Adipocyte (in vitro differentiated cells): Measurements from ENCODE around the gene GGA2.

Experiments used
- DNase-seq: peaks from one replicate; pipeline ENCODE4 v3.0.0-alpha.2; 2015; ENCODE audit warnings: low read depth
- H3K27me3 ChIP-seq: replicated peaks from 2 replicates; pipeline ENCODE4 v1.7.0; 2013; ENCODE audit warnings: mild to moderate bottlenecking, low read length, moderate library complexity; ENCODE audit not compliant: control insufficient read depth, insufficient read depth
- H3K36me3 ChIP-seq: 2 replicates; pipeline ENCODE4 v1.7.0; 2013; ENCODE audit warnings: low read length, mild to moderate bottlenecking, moderate library complexity; ENCODE audit not compliant: control insufficient read depth, insufficient read depth, severe bottlenecking
- H3K4me1 ChIP-seq: 2 replicates; pipeline ENCODE4 v1.7.0; 2013; ENCODE audit warnings: mild to moderate bottlenecking, low read length, moderate library complexity; ENCODE audit not compliant: control insufficient read depth, insufficient read depth
- H3K4me3 ChIP-seq: 2 replicates; pipeline ENCODE4 v1.7.0; 2013; ENCODE audit warnings: mild to moderate bottlenecking, low read length, moderate library complexity
- H3K9ac ChIP-seq: 2 replicates; pipeline ENCODE4 v1.7.0; 2013; ENCODE audit warnings: mild to moderate bottlenecking, low read length, moderate library complexity
- H3K9me3 ChIP-seq: 2 replicates; pipeline ENCODE4 v1.7.0; 2013; ENCODE audit warnings: mild to moderate bottlenecking, low read length, moderate library complexity; ENCODE audit not compliant: control insufficient read depth

The GGA2 gene

DNA sequence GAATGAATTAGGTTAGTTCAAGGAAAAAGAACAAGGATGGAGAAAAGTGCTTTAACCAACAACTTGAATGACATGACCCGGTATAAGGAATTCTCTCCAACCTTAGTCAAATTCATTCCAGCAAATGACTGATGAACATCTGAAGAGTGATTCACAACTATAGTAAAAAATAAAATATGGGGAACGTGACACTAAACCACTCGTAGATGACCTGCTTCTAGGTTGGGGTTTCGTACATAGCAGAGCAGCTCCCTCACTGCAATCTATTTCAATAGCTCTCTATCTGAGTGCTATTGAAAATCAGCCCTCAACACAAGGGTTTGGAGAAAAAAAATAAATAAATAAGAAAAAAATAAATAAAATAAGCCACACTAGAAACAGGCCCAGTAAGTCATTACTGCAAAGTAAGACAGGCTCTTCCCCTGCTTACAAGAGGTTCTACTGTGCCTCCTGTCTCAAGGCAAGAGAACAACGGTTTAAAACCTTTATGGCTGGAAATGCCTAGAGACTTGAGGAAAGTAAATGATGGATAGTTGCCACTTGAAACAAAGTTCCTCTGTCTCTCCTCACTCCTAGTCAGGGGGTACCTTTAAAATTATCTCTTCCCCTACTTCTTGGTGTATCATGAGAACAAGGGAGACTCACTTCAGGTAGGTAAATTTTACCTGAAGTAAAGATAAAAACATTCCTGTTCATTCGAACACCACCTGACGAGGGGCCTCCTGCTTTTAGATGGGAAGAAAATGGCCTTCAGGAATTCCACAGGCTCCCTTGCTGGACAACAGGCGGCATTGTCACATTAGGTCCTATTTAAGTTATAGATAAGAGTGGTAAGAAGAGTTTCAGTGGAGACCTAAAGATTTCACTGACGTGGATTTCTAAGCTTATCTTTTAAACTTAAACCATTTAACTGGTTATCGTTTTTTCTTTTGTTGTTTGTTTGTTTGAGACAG lies 77.8 kb downstream of the GGA2 start:
- H3K27me3 ChIP-seq, result no peaks in the 10 kb centered on the region
- H3K4me1 ChIP-seq, result peaks cover 4% of the 10 kb centered on the region
- DNase-seq, result no peak
- H3K4me3 ChIP-seq, result no peak overlapping the region
- H3K36me3 ChIP-seq, result peaks cover 48% of the 10 kb centered on the region
- no peaks in the 10 kb centered on the region for H3K9me3 ChIP-seq
- H3K9ac ChIP-seq, result no peak overlapping the region

- H3K36me3 ChIP-seq, result peaks cover 39% of the 10 kb centered on the region
- no peak overlapping the region for H3K4me3 ChIP-seq
- H3K9me3 ChIP-seq, result no peaks in the 10 kb centered on the region
- no peak for DNase-seq
- peaks cover 5% of the 10 kb centered on the region for H3K4me1 ChIP-seq
- no peaks in the 10 kb centered on the region for H3K27me3 ChIP-seq
- no peak overlapping the region for H3K9ac ChIP-seq
Observed at GRCh38 chr16:23428351-23428750, 81.9 kb downstream of the GGA2 start.

DNA sequence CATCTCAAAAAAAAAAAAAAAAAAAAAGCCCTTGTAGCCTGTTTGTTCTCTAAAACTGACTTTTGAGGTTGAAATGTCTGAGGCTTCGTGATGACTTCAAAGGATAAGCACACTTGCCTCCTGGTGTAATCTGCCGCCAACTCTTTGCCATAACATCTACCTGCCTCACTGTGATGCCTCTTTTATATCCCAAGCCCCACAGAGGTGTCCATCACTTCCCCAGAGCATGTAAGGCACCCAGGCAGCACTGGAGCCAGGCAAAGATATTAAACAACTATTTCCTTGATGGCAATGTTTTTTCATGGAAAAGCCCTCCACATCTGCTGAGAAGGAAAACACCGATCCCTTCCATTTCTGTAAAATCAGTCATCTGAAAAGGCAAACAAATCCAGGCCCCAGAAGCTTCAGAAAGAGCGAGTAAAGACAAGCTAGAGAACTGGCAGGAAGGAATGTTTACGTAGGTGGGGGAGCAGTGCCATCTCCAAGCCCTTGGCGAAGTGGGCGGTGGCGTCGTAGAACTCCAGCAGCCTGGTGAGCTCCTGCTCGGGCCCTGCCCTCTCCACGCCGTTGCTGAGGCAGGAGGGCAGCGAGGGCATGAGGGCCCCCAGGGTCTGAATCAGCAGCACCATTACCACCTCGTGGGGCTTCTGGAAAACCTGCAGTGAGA lies 85.9 kb downstream of the GGA2 start:
- Histone ChIP-seq H3K27me3 (no peaks in the 10 kb centered on the region), H3K4me3 (no peak overlapping the region), H3K9ac (no peak overlapping the region), H3K36me3 (peaks cover 14% of the 10 kb centered on the region), H3K9me3 (no peaks in the 10 kb centered on the region), H3K4me1 (peaks cover 9% of the 10 kb centered on the region)
- no peak for DNase-seq

DNA sequence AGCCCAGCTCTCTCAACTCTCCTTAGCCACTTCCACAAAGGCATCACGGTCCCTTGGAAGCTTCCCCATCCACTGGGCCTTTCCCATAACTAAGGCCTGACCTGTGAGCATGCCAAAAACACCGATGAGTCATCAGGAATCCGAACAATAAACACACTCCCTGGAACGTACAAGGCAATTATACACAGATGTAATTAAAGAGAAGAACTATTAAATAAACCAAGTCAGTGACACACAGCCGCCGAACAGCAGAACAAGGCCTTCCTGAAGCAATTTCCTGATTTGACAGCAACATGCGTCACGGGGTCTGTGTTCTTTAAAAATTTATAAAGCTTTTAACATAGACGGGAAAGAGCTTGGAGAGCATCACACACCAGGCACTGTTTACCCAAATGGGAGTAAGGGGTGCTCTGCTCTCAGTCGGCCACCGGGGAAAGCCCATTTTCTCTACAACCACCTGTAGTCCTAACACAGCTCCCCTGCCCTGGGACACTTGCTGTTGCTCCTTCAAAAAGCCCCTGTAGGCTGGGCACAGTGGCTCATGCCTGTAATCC lies 86.7 kb downstream of the GGA2 start:
- Histone ChIP-seq H3K27me3 (no peaks in the 10 kb centered on the region), H3K36me3 (peaks cover 9% of the 10 kb centered on the region), H3K9me3 (no peaks in the 10 kb centered on the region), H3K4me1 (peaks cover 9% of the 10 kb centered on the region), H3K4me3 (no peak overlapping the region), H3K9ac (peak overlapping the region; percentile 58)
- peak; percentile 90 for DNase-seq

- Histone ChIP-seq H3K9me3 (no peaks in the 10 kb centered on the region), H3K9ac (no peak overlapping the region), H3K36me3 (peaks cover 28% of the 10 kb centered on the region), H3K27me3 (no peaks in the 10 kb centered on the region), H3K4me1 (peaks cover 9% of the 10 kb centered on the region), H3K4me3 (no peak overlapping the region)
- DNase-seq, result peak; percentile 60
Observed at GRCh38 chr16:23420011-23420410, 90.3 kb downstream of the GGA2 start.

DNA sequence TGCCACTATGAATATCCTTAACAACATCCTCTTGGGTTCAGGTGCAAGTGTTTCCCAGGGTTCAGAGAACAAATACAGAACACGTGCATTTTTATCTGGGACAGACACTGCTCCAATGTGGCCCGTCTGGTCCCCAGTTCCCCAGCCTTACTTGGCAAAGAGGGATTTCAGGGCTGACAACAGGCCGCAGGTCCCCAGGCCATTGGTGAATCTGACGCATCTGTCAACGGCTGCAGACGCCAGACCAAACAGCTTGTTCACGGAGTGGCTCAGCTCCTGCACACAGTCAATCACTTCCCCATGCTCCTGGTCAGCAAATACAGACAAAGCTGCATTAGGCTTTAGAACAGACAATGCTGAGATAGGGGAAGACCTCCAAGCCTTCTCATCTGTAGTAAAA lies 93.5 kb downstream of the GGA2 start:
- H3K4me3 ChIP-seq, result no peak overlapping the region
- no peaks in the 10 kb centered on the region for H3K4me1 ChIP-seq
- H3K36me3 ChIP-seq, result peaks cover 56% of the 10 kb centered on the region
- DNase-seq, result no peak
- H3K9me3 ChIP-seq, result no peaks in the 10 kb centered on the region
- H3K27me3 ChIP-seq, result no peaks in the 10 kb centered on the region
- H3K9ac ChIP-seq, result no peak overlapping the region

DNA sequence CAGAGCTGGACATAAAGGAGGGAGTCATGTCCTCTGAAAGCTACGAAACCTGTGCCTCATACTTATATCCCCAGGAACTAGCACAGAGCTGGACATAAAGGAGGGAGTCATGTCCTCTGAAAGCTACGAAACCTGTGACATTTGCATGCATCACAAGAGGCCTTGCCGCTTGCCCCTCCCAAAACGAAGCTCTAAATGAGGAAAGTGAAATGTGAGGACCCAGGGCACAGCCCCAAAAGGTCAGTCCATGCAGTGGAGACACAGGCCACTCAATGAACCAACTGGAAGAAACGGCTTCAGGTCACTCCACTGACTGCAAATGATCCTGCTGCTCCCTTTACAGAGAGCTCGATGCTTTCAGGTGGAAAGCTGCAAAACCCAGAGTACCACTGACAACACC lies 95.6 kb downstream of the GGA2 start:
- H3K36me3 ChIP-seq, result peaks cover 73% of the 10 kb centered on the region
- no peaks in the 10 kb centered on the region for H3K27me3 ChIP-seq
- no peak overlapping the region for H3K4me3 ChIP-seq
- no peak overlapping the region for H3K9ac ChIP-seq
- H3K9me3 ChIP-seq, result no peaks in the 10 kb centered on the region
- no peak for DNase-seq
- no peaks in the 10 kb centered on the region for H3K4me1 ChIP-seq
